GM12872 (cell line): Measurements from ENCODE around the gene ZDHHC22.

ENCODE experiments used
- TF ChIP-seq, protein P1 (sequence below): IDR thresholded peaks from 3 replicates; pipeline ENCODE4 v1.5.1; 2011; ENCODE audit warnings: low read depth, mild to moderate bottlenecking, low read length, moderate library complexity; ENCODE audit not compliant: insufficient read depth

ZDHHC22 gene

DNA sequence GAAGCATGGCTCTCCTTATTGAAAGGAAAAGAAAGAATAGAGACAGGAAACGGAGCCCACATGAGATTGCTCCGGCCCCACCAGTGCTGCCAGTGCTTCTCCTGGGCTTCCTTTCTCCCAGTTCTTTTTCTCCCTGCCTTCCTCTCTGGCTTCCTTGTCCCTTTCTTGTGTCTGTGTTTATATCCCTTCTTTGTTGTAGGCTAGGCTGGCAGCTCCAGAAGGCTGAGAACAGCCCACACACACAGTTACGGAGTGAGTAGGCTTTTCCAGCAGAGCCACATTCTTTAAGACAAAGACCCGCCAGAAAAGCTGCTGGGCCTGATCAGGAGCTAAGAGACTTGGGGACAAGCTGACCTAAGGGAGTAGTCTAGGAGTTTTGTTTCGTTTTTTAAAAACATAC, 30.6 kb downstream of the ZDHHC22 start:
- TF ChIP-seq, protein P1, sequence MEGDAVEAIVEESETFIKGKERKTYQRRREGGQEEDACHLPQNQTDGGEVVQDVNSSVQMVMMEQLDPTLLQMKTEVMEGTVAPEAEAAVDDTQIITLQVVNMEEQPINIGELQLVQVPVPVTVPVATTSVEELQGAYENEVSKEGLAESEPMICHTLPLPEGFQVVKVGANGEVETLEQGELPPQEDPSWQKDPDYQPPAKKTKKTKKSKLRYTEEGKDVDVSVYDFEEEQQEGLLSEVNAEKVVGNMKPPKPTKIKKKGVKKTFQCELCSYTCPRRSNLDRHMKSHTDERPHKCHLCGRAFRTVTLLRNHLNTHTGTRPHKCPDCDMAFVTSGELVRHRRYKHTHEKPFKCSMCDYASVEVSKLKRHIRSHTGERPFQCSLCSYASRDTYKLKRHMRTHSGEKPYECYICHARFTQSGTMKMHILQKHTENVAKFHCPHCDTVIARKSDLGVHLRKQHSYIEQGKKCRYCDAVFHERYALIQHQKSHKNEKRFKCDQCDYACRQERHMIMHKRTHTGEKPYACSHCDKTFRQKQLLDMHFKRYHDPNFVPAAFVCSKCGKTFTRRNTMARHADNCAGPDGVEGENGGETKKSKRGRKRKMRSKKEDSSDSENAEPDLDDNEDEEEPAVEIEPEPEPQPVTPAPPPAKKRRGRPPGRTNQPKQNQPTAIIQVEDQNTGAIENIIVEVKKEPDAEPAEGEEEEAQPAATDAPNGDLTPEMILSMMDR: no peak

DNA sequence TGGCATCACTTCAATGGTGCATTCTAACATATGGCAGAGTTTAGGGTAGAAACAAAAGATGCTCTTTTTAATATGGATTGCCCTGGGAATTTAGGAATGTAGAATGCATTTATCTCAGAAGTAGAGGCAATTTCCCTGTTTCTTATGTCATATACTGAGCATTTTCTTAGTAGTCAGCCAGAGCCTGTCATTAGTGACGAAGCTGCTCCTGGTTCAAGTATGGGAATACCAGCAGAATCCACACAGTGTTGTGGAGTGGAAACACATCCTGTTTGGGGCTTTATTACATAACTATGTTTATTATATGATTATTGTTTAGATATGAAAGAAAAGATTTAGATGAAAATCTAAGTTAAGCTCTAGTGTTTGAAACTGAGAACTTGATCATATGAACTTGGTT, 31.3 kb downstream of the ZDHHC22 start:
- TF ChIP-seq, protein P1: no peak

DNA sequence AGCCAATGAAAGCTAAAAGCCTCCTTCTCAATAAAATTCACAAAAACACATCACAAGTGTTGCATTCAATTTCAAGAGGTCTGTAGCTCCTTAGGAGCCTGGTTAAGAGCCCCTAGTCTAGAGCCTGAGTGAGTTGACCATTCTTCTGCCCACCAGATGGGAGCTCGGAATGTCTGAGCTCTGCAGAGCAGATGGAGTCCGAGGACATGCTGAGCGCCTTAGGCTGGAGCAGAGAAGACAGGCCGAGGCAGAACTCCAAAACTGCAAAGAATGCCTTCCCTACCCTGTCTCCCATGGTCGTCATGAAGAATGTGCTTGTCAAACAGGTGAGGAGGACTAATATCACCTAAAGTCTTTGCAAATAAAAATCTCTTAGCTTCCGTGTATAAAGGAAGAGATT, 31.9 kb downstream of the ZDHHC22 start:
- TF ChIP-seq, protein P1: no peak

DNA sequence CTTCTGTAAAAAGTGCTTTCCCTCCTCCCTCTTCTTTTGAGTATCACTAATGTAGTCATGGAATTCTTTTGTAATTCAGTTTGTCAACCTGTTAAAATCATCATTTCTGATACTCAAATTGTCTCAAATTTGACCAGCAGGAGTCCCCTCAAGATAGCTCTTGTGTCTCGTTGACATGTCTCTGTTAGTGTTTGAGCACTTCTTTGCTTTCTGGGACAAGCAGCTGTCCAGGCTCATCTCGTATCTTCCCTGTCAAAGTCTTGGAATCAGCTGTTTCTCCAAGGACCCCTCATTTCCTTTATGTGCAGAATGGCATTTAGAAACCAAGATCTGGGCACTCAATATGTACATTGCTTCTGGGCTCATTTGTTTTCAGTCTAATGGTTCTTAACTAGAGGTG, 32.8 kb downstream of the ZDHHC22 start:
- TF ChIP-seq, protein P1: no peak

DNA sequence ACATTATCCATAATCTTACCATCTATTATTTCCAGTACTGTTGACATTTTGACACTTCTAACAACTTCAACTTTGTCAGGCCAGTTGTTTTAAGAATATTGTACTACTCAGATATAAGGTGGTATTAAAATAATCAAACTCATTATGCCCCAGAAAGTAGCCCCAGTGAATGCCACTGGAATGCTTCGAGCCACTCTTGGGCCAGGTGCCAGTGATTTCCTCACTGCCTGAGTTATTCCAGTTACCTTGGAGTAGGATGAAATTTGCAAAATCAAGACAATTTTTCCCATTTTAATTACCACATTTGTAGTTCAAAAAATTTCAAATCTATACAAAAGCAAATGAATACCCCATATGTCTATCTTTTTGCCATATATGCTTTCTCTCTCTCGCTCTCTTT, 34.4 kb downstream of the ZDHHC22 start:
- TF ChIP-seq, protein P1: no peak

DNA sequence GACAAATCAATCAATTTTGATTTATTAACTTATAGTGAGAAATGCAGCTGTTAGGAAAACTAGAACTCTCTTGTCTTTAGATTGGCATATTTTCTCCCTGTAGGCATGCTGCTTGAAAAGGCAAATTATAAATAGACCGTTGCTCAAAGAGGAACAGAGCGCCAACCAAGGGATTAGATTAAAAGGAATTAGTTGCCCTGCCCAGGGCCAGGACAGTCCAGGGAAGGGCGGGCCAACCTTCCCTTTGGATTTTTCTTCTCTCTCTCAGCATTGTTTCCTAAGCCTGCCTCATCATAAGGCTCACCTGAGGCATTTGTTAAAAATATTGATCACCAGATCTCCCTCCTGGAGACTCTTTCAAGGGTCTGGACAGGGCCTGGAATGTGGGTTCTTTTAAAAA, 34.9 kb downstream of the ZDHHC22 start:
- TF ChIP-seq, protein P1: no peak

DNA sequence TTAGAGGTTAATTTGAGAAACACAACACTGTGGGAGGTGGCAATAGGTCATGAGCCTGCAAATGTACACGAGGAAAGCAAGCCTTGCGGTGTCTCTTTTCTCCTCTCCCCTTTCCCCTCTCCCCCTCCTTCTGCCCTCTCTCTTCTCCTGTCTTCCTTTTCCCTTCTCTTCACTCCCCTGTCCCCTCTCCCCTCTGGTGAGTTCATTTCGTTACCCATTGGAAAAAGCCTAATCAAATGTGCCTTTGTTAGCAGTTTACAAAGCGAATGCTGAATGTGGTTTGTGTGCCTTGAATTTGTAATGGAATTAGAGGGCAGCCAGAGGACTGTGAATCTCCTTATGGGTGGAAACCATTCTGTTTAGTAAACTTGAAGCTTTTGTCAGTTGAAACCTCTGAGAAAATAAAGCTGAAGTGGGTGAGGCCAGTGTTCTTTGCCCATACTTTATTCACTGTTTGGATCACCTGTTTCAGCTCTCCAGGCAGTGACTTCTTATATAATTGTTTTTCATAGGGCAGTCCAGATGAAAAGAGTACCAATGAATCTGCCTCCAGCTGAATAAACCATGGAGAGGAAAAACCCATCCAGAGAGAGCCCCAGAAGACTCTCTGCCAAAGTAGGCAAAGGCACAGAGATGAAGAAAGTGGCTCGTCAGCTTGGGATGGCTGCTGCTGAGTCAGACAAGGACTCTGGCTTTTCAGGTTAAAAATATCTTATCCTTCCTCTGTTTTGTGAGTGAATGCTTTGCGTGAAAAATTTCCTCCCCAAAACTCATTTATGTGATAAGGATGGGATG, 36.2 kb downstream of the ZDHHC22 start:
- TF ChIP-seq, protein P1: no peak
